GM12878 (cell line): ENCODE data around the gene ANKRD26. TPM values are rescaled to one million over a fixed set of nuclear protein-coding genes. Genes with fewer than 3 reads are reported as not detected.

Experiments
- ATAC-seq: fragments of 200-7000 bp; cut with Tn5 transposase; 3 replicates; pipeline ENCODE4 v1.9.1; 2020; ENCODE audit warnings: mild to moderate bottlenecking, moderate library complexity
- BruUV-seq: library from RNA; stranded (reverse); fragments of 400-500 nt; replicated peaks from 2 replicates; lab custom pipeline; 2021; lab: Mats Ljungman, UMichigan
- CTCF ChIA-PET: fragments of 300-600 bp; sonication (Branson Sonifier 250); formaldehyde crosslinking; extraction: SDS; loops from one replicate; lab custom pipeline; 2021; ENCODE audit warnings: inconsistent platforms; lab: Yijun Ruan, JAX
- POLR2A ChIA-PET: fragments of 350-600 bp; formaldehyde crosslinking; extraction: SDS; loops from one replicate; lab custom pipeline; 2021; ENCODE audit warnings: inconsistent platforms; lab: Charles Lee
- RAD21 ChIA-PET: fragments of 300-600 bp; sonication (Branson Sonifier 250); formaldehyde crosslinking; loops from one replicate; lab custom pipeline; 2023; ENCODE audit warnings: antibody characterized with exemption; ENCODE audit not compliant: unreplicated experiment; lab: Charles Lee
- SMC1A ChIA-PET: fragments of 300-600 bp; sonication (Branson Sonifier 250); formaldehyde crosslinking; loops from one replicate; lab custom pipeline; 2023; ENCODE audit not compliant: unreplicated experiment, uncharacterized antibody; lab: Charles Lee
- DNase-seq: peaks from one replicate; pipeline ENCODE4 v3.0.0-alpha.2; 2011; ENCODE audit warnings: low read depth, low spot score
- FAIRE-seq: peaks from 3 replicates; lab custom pipeline; 2011; peaks lifted over from hg19 to GRCh38; lab: Jason Lieb, UNC
- H2AFZ ChIP-seq: 2 replicates; pipeline ENCODE4 v1.6.0; 2011; ENCODE audit warnings: low read depth, low read length, control low read depth; ENCODE audit not compliant: control insufficient read depth
- H3K27ac ChIP-seq: 2 replicates; pipeline ENCODE4 v1.5.1; 2011; ENCODE audit warnings: control low read depth; ENCODE audit not compliant: control insufficient read depth, insufficient read depth
- H3K27me3 ChIP-seq, 2 experiments: replicated peaks in 1 of 2; 2 replicates each; pipeline versions ENCODE4 v1.6.0 to v1.6.1; 2011; ENCODE audit warnings: low read length in 1 of 2; ENCODE audit not compliant: control insufficient read depth in 2 of 2, insufficient read depth in 2 of 2
- H3K36me3 ChIP-seq, 2 experiments: 2 replicates each; pipeline ENCODE4 v1.5.1; 2011; ENCODE audit warnings: low read length in 1 of 2; ENCODE audit not compliant: control insufficient read depth in 2 of 2, insufficient read depth in 2 of 2
- H3K4me1 ChIP-seq: 2 replicates; pipeline ENCODE4 v1.6.1; 2011; ENCODE audit warnings: mild to moderate bottlenecking, low read length, moderate library complexity, mixed read lengths; ENCODE audit not compliant: control insufficient read depth, insufficient read depth
- H3K4me2 ChIP-seq: 2 replicates; pipeline ENCODE4 v1.6.0; 2011; ENCODE audit warnings: control low read depth; ENCODE audit not compliant: control insufficient read depth, insufficient read depth
- H3K4me3 ChIP-seq: fragments of 200-600 bp; sonication (generic); 2 replicates; pipeline ENCODE4 v1.5.1; 2016
- H3K79me2 ChIP-seq: 2 replicates; pipeline ENCODE4 v1.6.0; 2011; ENCODE audit warnings: low read length; ENCODE audit not compliant: control insufficient read depth, insufficient read depth
- H3K9ac ChIP-seq: 2 replicates; pipeline ENCODE4 v1.8.0; 2011; ENCODE audit warnings: low read length, control low read depth, mixed read lengths; ENCODE audit not compliant: control insufficient read depth, insufficient read depth
- H3K9me3 ChIP-seq: replicated peaks from 3 replicates; pipeline ENCODE4 v1.5.1; 2011; ENCODE audit warnings: mild to moderate bottlenecking, low read length; ENCODE audit not compliant: control insufficient read depth, insufficient read depth
- H4K20me1 ChIP-seq: 2 replicates; pipeline ENCODE4 v1.6.0; 2011; ENCODE audit not compliant: control insufficient read depth, insufficient read depth
- CBX3 ChIP-seq: fragments of 200-600 bp; sonication (generic); IDR thresholded peaks from 2 replicates; pipeline ENCODE4 v1.6.1; 2016; ENCODE audit warnings: low read depth, borderline replicate concordance
- E2F8 ChIP-seq: fragments of 450-650 bp; IDR thresholded peaks from 2 replicates; pipeline ENCODE4 v1.6.1; 2018; ENCODE audit warnings: mild to moderate bottlenecking, low read depth, moderate library complexity; ENCODE audit not compliant: partially characterized antibody
- KDM1A ChIP-seq: fragments of 200-600 bp; sonication (generic); IDR thresholded peaks from 2 replicates; pipeline ENCODE4 v1.6.1; 2016; ENCODE audit warnings: borderline replicate concordance
- MTA3 ChIP-seq: IDR thresholded peaks from 2 replicates; pipeline ENCODE4 v1.6.1; 2012; ENCODE audit warnings: low read length, inconsistent platforms, borderline replicate concordance
- NFYA ChIP-seq: IDR thresholded peaks from 2 replicates; pipeline ENCODE4 v1.6.1; 2011; ENCODE audit warnings: low read depth, mild to moderate bottlenecking, low read length, improper control_type of control experiment, borderline replicate concordance
- PBX3 ChIP-seq: IDR thresholded peaks from 2 replicates; pipeline ENCODE4 v1.6.1; 2011; ENCODE audit warnings: mild to moderate bottlenecking, low read depth, low read length, moderate library complexity; ENCODE audit not compliant: insufficient replicate concordance
- POU2F2 ChIP-seq: IDR thresholded peaks from 3 replicates; pipeline ENCODE4 v1.6.1; 2011; ENCODE audit warnings: low read depth, mild to moderate bottlenecking, low read length, borderline replicate concordance
- RBBP5 ChIP-seq: fragments of 200-600 bp; sonication (generic); conservative IDR thresholded peaks from 2 replicates; pipeline ENCODE4 v1.6.1; 2016
- SUPT20H ChIP-seq: IDR thresholded peaks from 2 replicates; pipeline ENCODE4 v1.6.1; 2011; ENCODE audit warnings: low read depth, mild to moderate bottlenecking, low read length, moderate library complexity, borderline replicate concordance; ENCODE audit not compliant: control insufficient read depth
- ZBTB33 ChIP-seq: fragments of 450-650 bp; IDR thresholded peaks from 2 replicates; pipeline ENCODE4 v1.6.1; 2017; ENCODE audit warnings: mild to moderate bottlenecking
- ZBTB40 ChIP-seq: fragments of 450-650 bp; IDR thresholded peaks from 2 replicates; pipeline ENCODE4 v1.6.1; 2016; ENCODE audit warnings: mild to moderate bottlenecking, moderate library complexity, borderline replicate concordance
- ZZZ3 ChIP-seq: IDR thresholded peaks from 2 replicates; pipeline ENCODE4 v1.6.1; 2011; ENCODE audit warnings: low read depth; ENCODE audit not compliant: control insufficient read depth, insufficient read length
- WGBS: methylation state at CpG from one replicate; pipeline ENCODE4 v1.1.6; 2016; ENCODE audit warnings: low lambda C conversion rate; ENCODE audit not compliant: insufficient replicate concordance, insufficient coverage; ENCODE audit errors: missing lambda C conversion rate; 5-methylcytosine and 5-hydroxymethylcytosine counted together
- in situ Hi-C: fragments of 300-500 bp; cut with MboI; formaldehyde crosslinking; loops from 9 replicates; pipeline ENCODE4 v1.14.3; 2018; ENCODE audit warnings: mixed read lengths
- intact Hi-C: fragments of 100-400 bp; cut with micrococcal nuclease; formaldehyde crosslinking; loops from one replicate; pipeline ENCODE4 v1.14.2; 2022; ENCODE audit not compliant: unreplicated experiment
- polyA plus RNA-seq, 11 experiments: library from polyadenylated mRNA; depleted of rRNA in 4 of 11; unstranded in 6 of 11; stranded (reverse) in 5 of 11; fragments of >200 nt; fragmentation: Nextera tagmentation in 4 of 11; fragmentation: Illumina TruSeq in 1 of 11; extraction: Ambion mirVana in 4 of 11; extraction: Trizol in 1 of 11; gene quantifications; 1 replicate in 1 of 11; 2 replicates in 10 of 11; pipeline versions ENCODE4 v1.2.1 to v1.2.3, GENCODE V29; 2011 to 2016; ENCODE audit warnings: inconsistent platforms in 2 of 11, missing spikeins in 2 of 11, low read depth in 1 of 11
- total RNA-seq, 4 experiments: library from RNA; depleted of rRNA in 3 of 4; stranded (reverse); fragments of >200 nt in 3 of 4; fragmentation: Illumina TruSeq in 1 of 4; extraction: Trizol in 1 of 4; gene quantifications; 2 replicates each; pipeline versions ENCODE4 v1.2.1 to v1.2.3, GENCODE V29; 2013 to 2021

ANKRD26 gene
- total and polyA plus RNA-seq, 10 of the 15 experiments (the other 5 are each of a cell fraction or from before 2014, with no cell fraction given) = 2.3 to 12.0 (median 5.1) TPM

DNA sequence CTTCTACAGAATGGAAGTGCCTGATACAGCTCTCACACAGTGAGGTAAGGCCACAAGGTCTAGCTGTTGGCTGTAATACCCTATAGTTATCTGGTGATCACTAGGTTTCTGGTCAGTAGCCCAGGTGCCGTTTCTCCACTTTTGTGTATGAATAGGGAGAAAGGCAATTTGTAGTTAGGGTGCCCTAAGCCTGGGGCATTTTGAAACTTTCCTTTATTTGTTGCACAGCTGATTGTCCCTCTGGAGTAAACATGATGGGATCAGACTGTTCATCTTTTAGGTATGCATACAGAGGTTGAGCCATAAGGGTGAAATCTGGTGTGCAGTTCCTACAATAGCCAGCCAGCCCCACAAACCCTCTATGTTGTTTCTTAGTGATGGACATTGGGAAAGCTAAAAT is 112.4 kb downstream of the ANKRD26 start (continued):
- TF ChIP-seq ZBTB33 (no peak), ZBTB40 (no peak), KDM1A (no peak)

DNA sequence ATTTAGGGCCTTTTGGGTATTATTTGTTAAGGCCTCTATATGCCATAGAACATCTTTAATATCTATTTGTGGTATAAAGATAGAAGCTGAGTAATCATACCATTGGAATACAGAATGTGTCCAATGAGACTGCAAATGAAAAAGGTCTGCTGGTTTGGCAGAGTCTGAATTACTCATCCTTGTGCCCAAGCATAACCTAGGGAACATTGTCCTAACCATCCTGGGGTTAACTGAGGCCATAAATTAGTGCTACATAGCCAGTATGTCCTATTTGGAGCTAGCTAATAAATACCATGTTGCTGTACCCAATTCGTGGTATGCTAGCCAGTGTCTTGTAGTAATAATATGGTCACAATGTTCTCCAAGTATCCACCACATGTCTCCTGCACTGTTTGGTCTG is 117.1 kb downstream of the ANKRD26 start:
- DNase-seq = no peak
- Histone ChIP-seq H3K27me3 (no peaks in the 10 kb centered on the region), H4K20me1 (no peaks in the 10 kb centered on the region), H3K4me3 (no peak overlapping the region), H3K9ac (no peak overlapping the region), H3K4me1 (no peaks in the 10 kb centered on the region), H3K36me3 (no peaks in the 10 kb centered on the region), H2AFZ (no peak overlapping the region), H3K4me2 (no peak overlapping the region), H3K9me3 (no peaks in the 10 kb centered on the region), H3K79me2 (no peaks in the 10 kb centered on the region), H3K27ac (no peak overlapping the region)
- POLR2A ChIA-PET = interaction anchor here (0.6 kb wide), 1 partner anchor 94 kb away, joined by 5 read pairs; no protein-coding TSS in a partner anchor
- intact Hi-C loops = no loop called here
- no TSS peak for BruUV-seq
- SMC1A ChIA-PET = interaction anchor here (1.2 kb wide), 1 partner anchor 8 kb away, joined by 3 read pairs; no protein-coding TSS in a partner anchor
- in situ Hi-C loops = no loop called here
- RAD21 ChIA-PET = no interaction called here
- no peak for FAIRE-seq
- CTCF ChIA-PET = interaction anchor here (0.7 kb wide), 1 partner anchor 42 kb away, joined by 3 read pairs; no protein-coding TSS in a partner anchor
- 30% methylated on average over 1 of the region's 1 CpG for WGBS
- no peak for ATAC-seq
- TF ChIP-seq SUPT20H (no peak), ZZZ3 (no peak), MTA3 (no peak), PBX3 (no peak), NFYA (no peak), POU2F2 (no peak), RBBP5 (no peak), E2F8 (no peak), CBX3 (no peak)
